H1 (cell line): ENCODE results near the gene CDON. TPM values are rescaled to one million over a fixed set of nuclear protein-coding genes. Genes with fewer than 3 reads are reported as not detected.

Experiments
- CTCF ChIA-PET: fragments of 300-600 bp; sonication (Branson Sonifier 250); formaldehyde crosslinking; loops from one replicate; lab custom pipeline; 2021; ENCODE audit not compliant: partially characterized antibody; lab: Charles Lee
- POLR2A ChIA-PET: fragments of 300-600 bp; sonication (Branson Sonifier 250); formaldehyde crosslinking; loops from one replicate; lab custom pipeline; 2021; ENCODE audit warnings: inconsistent platforms; ENCODE audit not compliant: partially characterized antibody; lab: Charles Lee
- DNase-seq, 2 experiments: peaks; one replicate each; pipeline versions ENCODE4 v3.0.0 to v3.0.0-alpha.2; 2010 to 2022; ENCODE audit warnings: low spot score in 2 of 2, low read depth in 1 of 2, mixed read lengths in 1 of 2
- FAIRE-seq: peaks from 2 replicates; lab custom pipeline; 2011; peaks lifted over from hg19 to GRCh38; lab: Jason Lieb, UNC
- H2AFZ ChIP-seq: 2 replicates; pipeline ENCODE4 v1.8.1; 2012; ENCODE audit warnings: low read length, inconsistent platforms
- H2AK5ac ChIP-seq: 2 replicates; pipeline ENCODE4 v1.6.1; 2013; ENCODE audit warnings: low read depth, low read length
- H2BK120ac ChIP-seq: replicated peaks from 2 replicates; pipeline ENCODE3; 2013; ENCODE audit warnings: low read depth, low read length, inconsistent platforms
- H2BK12ac ChIP-seq: 2 replicates; pipeline ENCODE4 v1.6.1; 2013; ENCODE audit warnings: low read depth, low read length
- H2BK15ac ChIP-seq: 2 replicates; pipeline ENCODE4 v1.6.1; 2013; ENCODE audit warnings: low read length
- H2BK20ac ChIP-seq: 2 replicates; pipeline ENCODE4 v1.6.1; 2013; ENCODE audit warnings: low read length
- H2BK5ac ChIP-seq: 2 replicates; pipeline ENCODE4 v1.6.1; 2013; ENCODE audit warnings: low read depth, low read length
- H3K14ac ChIP-seq: 2 replicates; pipeline ENCODE4 v1.6.1; 2013; ENCODE audit warnings: inconsistent platforms; ENCODE audit not compliant: insufficient read length
- H3K18ac ChIP-seq: 2 replicates; pipeline ENCODE4 v1.6.1; 2013; ENCODE audit warnings: low read length; ENCODE audit errors: extremely low read depth
- H3K23ac ChIP-seq: 2 replicates; pipeline ENCODE4 v1.6.1; 2013; ENCODE audit warnings: inconsistent platforms; ENCODE audit not compliant: insufficient read length
- H3K23me2 ChIP-seq: 2 replicates; pipeline ENCODE4 v1.6.1; 2013; ENCODE audit warnings: low read depth, low read length
- H3K27ac ChIP-seq: 2 replicates; pipeline ENCODE4 v1.6.1; 2011; ENCODE audit warnings: low read depth, low read length, inconsistent platforms
- H3K27me3 ChIP-seq, 4 experiments: replicated peaks in 1 of 4; 1 replicate in 1 of 4; 2 replicates in 3 of 4; pipeline versions ENCODE4 v1.6.1 to v1.8.1; 2011 to 2013; ENCODE audit warnings: low read length in 3 of 4, mild to moderate bottlenecking in 3 of 4, inconsistent platforms in 2 of 4, mixed read lengths in 2 of 4, moderate library complexity in 1 of 4; ENCODE audit not compliant: control insufficient read depth in 3 of 4, insufficient read depth in 3 of 4; ENCODE audit errors: extremely low read depth in 1 of 4
- H3K36me3 ChIP-seq, 4 experiments: 2 replicates each; pipeline versions ENCODE4 v1.6.1 to v1.8.1; 2011 to 2013; ENCODE audit warnings: mild to moderate bottlenecking in 4 of 4, low read length in 3 of 4, moderate library complexity in 2 of 4, control low read depth in 1 of 4, inconsistent platforms in 1 of 4; ENCODE audit not compliant: insufficient read depth in 4 of 4, control insufficient read depth in 2 of 4
- H3K4ac ChIP-seq: replicated peaks from 2 replicates; pipeline ENCODE3; 2013; ENCODE audit warnings: low read length, low read depth, mixed read lengths, inconsistent platforms; ENCODE audit not compliant: insufficient read length
- H3K4me1 ChIP-seq, 4 experiments: replicated peaks in 1 of 4; 1 replicate in 1 of 4; 2 replicates in 3 of 4; pipeline versions ENCODE4 v1.6.1 to v1.8.1; 2011 to 2013; ENCODE audit warnings: low read length in 3 of 4, inconsistent platforms in 2 of 4, mixed read lengths in 1 of 4; ENCODE audit not compliant: insufficient read depth in 4 of 4, control insufficient read depth in 3 of 4
- H3K4me2 ChIP-seq, 2 experiments: 2 replicates each; pipeline versions ENCODE4 v1.6.1 to v1.8.1; 2011 to 2013; ENCODE audit warnings: low read depth in 2 of 2, low read length in 2 of 2, control low read depth in 1 of 2, inconsistent platforms in 1 of 2, mild to moderate bottlenecking in 1 of 2; ENCODE audit not compliant: insufficient read depth in 1 of 2
- H3K4me3 ChIP-seq, 4 experiments: fragments of 200-600, 300-600 bp in 1 of 4; sonication (generic), shearing (Covaris generic), sonication (Bioruptor Twin) in 1 of 4; 2 replicates each; pipeline versions ENCODE4 v1.5.1 to v1.8.1; 2011 to 2016; ENCODE audit warnings: low read length in 4 of 4, low read depth in 3 of 4, control low read depth in 2 of 4, inconsistent platforms in 2 of 4, mild to moderate bottlenecking in 2 of 4, mixed read lengths in 1 of 4, moderate library complexity in 1 of 4; ENCODE audit not compliant: insufficient read depth in 2 of 4; ENCODE audit errors: extremely low read depth in 1 of 4
- H3K56ac ChIP-seq: replicated peaks from 2 replicates; pipeline ENCODE3; 2013; ENCODE audit warnings: low read depth, mild to moderate bottlenecking, mixed read lengths, low read length, inconsistent platforms; ENCODE audit not compliant: insufficient read length
- H3K79me1 ChIP-seq: 2 replicates; pipeline ENCODE4 v1.6.1; 2013; ENCODE audit warnings: low read depth, low read length, control low read depth
- H3K79me2 ChIP-seq, 2 experiments: 2 replicates each; pipeline versions ENCODE4 v1.6.1 to v1.8.1; 2012 to 2013; ENCODE audit warnings: low read length in 2 of 2, mild to moderate bottlenecking in 2 of 2, inconsistent platforms in 1 of 2; ENCODE audit not compliant: insufficient read depth in 2 of 2, control insufficient read depth in 1 of 2
- H3K9ac ChIP-seq, 4 experiments: replicated peaks in 1 of 4; 1 replicate in 1 of 4; 2 replicates in 3 of 4; pipeline versions ENCODE4 v1.6.1 to v1.8.1; 2011 to 2013; ENCODE audit warnings: low read depth in 3 of 4, low read length in 3 of 4, control low read depth in 2 of 4, mild to moderate bottlenecking in 2 of 4, moderate library complexity in 2 of 4, inconsistent platforms in 1 of 4; ENCODE audit errors: extremely low read depth in 1 of 4
- H3K9me3 ChIP-seq, 2 experiments: 2 replicates each; pipeline versions ENCODE4 v1.6.1 to v1.8.1; 2012 to 2013; ENCODE audit warnings: mild to moderate bottlenecking in 2 of 2, moderate library complexity in 2 of 2, control low read depth in 1 of 2, inconsistent platforms in 1 of 2, low read depth in 1 of 2, low read length in 1 of 2, mixed read lengths in 1 of 2; ENCODE audit not compliant: insufficient read depth in 2 of 2
- H4K20me1 ChIP-seq, 2 experiments: replicated peaks in 1 of 2; 2 replicates each; pipeline versions ENCODE3 to v1.8.1; 2011 to 2013; ENCODE audit warnings: inconsistent platforms in 2 of 2, low read length in 2 of 2, mild to moderate bottlenecking in 1 of 2; ENCODE audit not compliant: insufficient read depth in 2 of 2, control insufficient read depth in 1 of 2
- H4K5ac ChIP-seq: 2 replicates; pipeline ENCODE4 v1.6.1; 2013; ENCODE audit warnings: low read length, low read depth, mixed read lengths, inconsistent platforms; ENCODE audit not compliant: insufficient read length
- H4K8ac ChIP-seq: 2 replicates; pipeline ENCODE4 v1.8.0; 2013; ENCODE audit warnings: mild to moderate bottlenecking, moderate library complexity, low read length, inconsistent platforms; ENCODE audit not compliant: insufficient read depth; ENCODE audit errors: extremely low read depth
- H4K91ac ChIP-seq: replicated peaks from 2 replicates; pipeline ENCODE3; 2013; ENCODE audit warnings: low read length, mixed read lengths, inconsistent platforms; ENCODE audit not compliant: insufficient read length
- BACH1 ChIP-seq: IDR thresholded peaks from 2 replicates; pipeline ENCODE4 v1.6.1; 2012; ENCODE audit warnings: low read length, improper control_type of control experiment
- CHD1 ChIP-seq: IDR thresholded peaks from 2 replicates; pipeline ENCODE4 v1.6.1; 2012; ENCODE audit warnings: low read depth, low read length, improper control_type of control experiment
- EZH2 ChIP-seq: fragments of 200-600 bp; sonication (generic); IDR thresholded peaks from 2 replicates; pipeline ENCODE4 v1.7.1; 2012; ENCODE audit warnings: low read depth, mild to moderate bottlenecking, moderate library complexity, low read length, inconsistent platforms; ENCODE audit not compliant: severe bottlenecking
- GABPA ChIP-seq: IDR thresholded peaks from 2 replicates; pipeline ENCODE4 v1.6.1; 2011; ENCODE audit warnings: mild to moderate bottlenecking, low read length, moderate library complexity, borderline replicate concordance; ENCODE audit not compliant: insufficient read depth
- HDAC6 ChIP-seq: IDR thresholded peaks from one replicate; pipeline ENCODE4 v1.7.1; 2012; ENCODE audit warnings: low read depth, mild to moderate bottlenecking, inconsistent platforms, low read length, moderate library complexity
- JUN ChIP-seq: IDR thresholded peaks from 2 replicates; pipeline ENCODE4 v1.6.1; 2011; ENCODE audit warnings: low read depth, mild to moderate bottlenecking, improper control_type of control experiment, low read length
- KDM4A ChIP-seq: IDR thresholded peaks from one replicate; pipeline ENCODE4 v1.7.1; 2012; ENCODE audit warnings: low read depth, mild to moderate bottlenecking, moderate library complexity, low read length, inconsistent platforms; ENCODE audit not compliant: severe bottlenecking
- MAX ChIP-seq: IDR thresholded peaks from 2 replicates; pipeline ENCODE4 v1.6.1; 2012; ENCODE audit warnings: inconsistent platforms
- NANOG ChIP-seq: IDR thresholded peaks from 2 replicates; pipeline ENCODE4 v1.6.1; 2011; ENCODE audit warnings: low read length, low read depth, mild to moderate bottlenecking, inconsistent platforms; ENCODE audit not compliant: insufficient read depth, poor library complexity, severe bottlenecking
- POLR2AphosphoS5 ChIP-seq: IDR thresholded peaks from 2 replicates; pipeline ENCODE4 v1.6.1; 2011; ENCODE audit warnings: low read depth, low read length
- POU5F1 ChIP-seq: IDR thresholded peaks from 2 replicates; pipeline ENCODE4 v1.6.1; 2011; ENCODE audit warnings: low read depth, mild to moderate bottlenecking, low read length, moderate library complexity
- RAD21 ChIP-seq, 2 experiments: IDR thresholded peaks in 1 of 2; conservative IDR thresholded peaks in 1 of 2; 2 replicates each; pipeline ENCODE4 v1.6.1; 2011; ENCODE audit warnings: low read depth in 2 of 2, low read length in 2 of 2, improper control_type of control experiment in 1 of 2, inconsistent platforms in 1 of 2, mild to moderate bottlenecking in 1 of 2, moderate library complexity in 1 of 2
- RFX5 ChIP-seq: IDR thresholded peaks from 2 replicates; pipeline ENCODE4 v1.6.1; 2011; ENCODE audit warnings: low read depth, low read length, improper control_type of control experiment, borderline replicate concordance
- SP4 ChIP-seq: IDR thresholded peaks from 2 replicates; pipeline ENCODE4 v1.6.1; 2012; ENCODE audit warnings: low read length, inconsistent platforms
- WGBS, 2 experiments: shearing (Covaris generic) in 1 of 2; methylation state at CpG; one replicate each; pipeline versions ENCODE4 v1.1.6 to v1.1.7; 2013 to 2015; ENCODE audit warnings: low lambda C conversion rate in 2 of 2, mixed read lengths in 2 of 2, inconsistent platforms in 1 of 2, low coverage in 1 of 2, missing lambda C conversion rate in 1 of 2; ENCODE audit not compliant: insufficient replicate concordance in 2 of 2, insufficient coverage in 1 of 2, insufficient read length in 1 of 2; ENCODE audit errors: extremely low coverage in 1 of 2, missing lambda C conversion rate in 1 of 2; 5-methylcytosine and 5-hydroxymethylcytosine counted together
- polyA plus RNA-seq, 7 experiments: library from polyadenylated mRNA; depleted of rRNA in 3 of 7; stranded (reverse) in 5 of 7; unstranded in 2 of 7; fragments of >200 nt in 5 of 7; fragments of 200-250 nt in 2 of 7; gene quantifications; 1 replicate in 5 of 7; 2 replicates in 1 of 7; 4 replicates in 1 of 7; pipeline versions ENCODE4 v1.2.1 to v1.2.3, GENCODE V29; 2011 to 2013; ENCODE audit warnings: missing spikeins in 2 of 7, mixed read lengths in 2 of 7
- total RNA-seq: library from RNA; stranded (reverse); fragmentation: NEBNext Ultra II Directional; extraction: Animal tissue kit (Norgen Biotek cat#: 25700); gene quantifications from 2 replicates; pipeline ENCODE4 v1.2.1, GENCODE V29; 2021

CDON gene
- total and polyA plus RNA-seq, 2 of the 8 experiments (the other 6 are each of a cell fraction or from before 2014, with no cell fraction given) = 11.0 to 32.5 TPM

- Histone ChIP-seq H3K27me3 (no peaks in the 10 kb centered on the region), H3K23ac (no peak overlapping the region), H2BK20ac (no peak overlapping the region), H2AFZ (no peak overlapping the region), H3K79me1 (no peaks in the 10 kb centered on the region), H3K56ac (no peak overlapping the region), H2BK12ac (no peak overlapping the region), H3K4me2 (no peak overlapping the region), H4K91ac (no peak overlapping the region), H2BK5ac (no peak overlapping the region), H4K5ac (no peak overlapping the region), H3K36me3 (no peaks in the 10 kb centered on the region), H3K23me2 (no peaks in the 10 kb centered on the region), H3K4ac (no peak overlapping the region), H2BK15ac (no peak overlapping the region), H3K9me3 (no peaks in the 10 kb centered on the region), H3K14ac (no peak overlapping the region), H3K9ac (no peak overlapping the region), H3K27ac (no peak overlapping the region), H4K8ac (no peak overlapping the region), H3K4me1 (peaks cover 0 to 3% (median 0%) of the 10 kb centered on the region in 4 experiments; a peak in 1 of 7 replicates), H4K20me1 (peaks cover 0 to 1% of the 10 kb centered on the region in 2 experiments), H3K4me3 (no peak overlapping the region), H3K18ac (no peak overlapping the region), H2BK120ac (no peak overlapping the region), H2AK5ac (no peak overlapping the region), H3K79me2 (peaks cover 0 to 11% of the 10 kb centered on the region in 2 experiments; a peak in 2 of 4 replicates)
- 83% methylated on average over 1 of the region's 1 CpG; no CpG with 5 or more reads in 1 of the 2 experiments for WGBS, 2 experiments
- ChIA-PET CTCF (interaction anchor here (0.7 to 0.8 kb wide), 2 partner anchors 10 to 11 kb away, joined by 3 read pairs; no protein-coding TSS in a partner anchor), POLR2A (interaction anchor here (1.3 kb wide), 1 partner anchor 12 kb away, joined by 3 read pairs; no protein-coding TSS in a partner anchor)
- DNase-seq (no peak), FAIRE-seq (no peak)
- no peak for TF ChIP-seq KDM4A
- no peak for TF ChIP-seq SP4
- no peak for TF ChIP-seq NANOG
- no peak for TF ChIP-seq POU5F1
- TF ChIP-seq GABPA = no peak
- TF ChIP-seq JUN = no peak
- TF ChIP-seq MAX = no peak
- no peak for TF ChIP-seq BACH1
- no peak for TF ChIP-seq RFX5
- TF ChIP-seq EZH2 = no peak
- TF ChIP-seq HDAC6 = no peak
- TF ChIP-seq CHD1 = no peak
- TF ChIP-seq POLR2AphosphoS5 = no peak
- TF ChIP-seq RAD21 (IDR thresholded peaks at IDR 0.05 in 1 of 2, conservative IDR thresholded peaks at IDR 0.05 in 1 of 2; ENCODE audit: low read depth in 2 of 2, low read length in 2 of 2) = no peak
These were observed 13.5 kb downstream of the CDON start for GRCh38 chr11:126049159-126049558.
